ENCODE data around the gene ZBTB47.

ZBTB47 gene

DNA sequence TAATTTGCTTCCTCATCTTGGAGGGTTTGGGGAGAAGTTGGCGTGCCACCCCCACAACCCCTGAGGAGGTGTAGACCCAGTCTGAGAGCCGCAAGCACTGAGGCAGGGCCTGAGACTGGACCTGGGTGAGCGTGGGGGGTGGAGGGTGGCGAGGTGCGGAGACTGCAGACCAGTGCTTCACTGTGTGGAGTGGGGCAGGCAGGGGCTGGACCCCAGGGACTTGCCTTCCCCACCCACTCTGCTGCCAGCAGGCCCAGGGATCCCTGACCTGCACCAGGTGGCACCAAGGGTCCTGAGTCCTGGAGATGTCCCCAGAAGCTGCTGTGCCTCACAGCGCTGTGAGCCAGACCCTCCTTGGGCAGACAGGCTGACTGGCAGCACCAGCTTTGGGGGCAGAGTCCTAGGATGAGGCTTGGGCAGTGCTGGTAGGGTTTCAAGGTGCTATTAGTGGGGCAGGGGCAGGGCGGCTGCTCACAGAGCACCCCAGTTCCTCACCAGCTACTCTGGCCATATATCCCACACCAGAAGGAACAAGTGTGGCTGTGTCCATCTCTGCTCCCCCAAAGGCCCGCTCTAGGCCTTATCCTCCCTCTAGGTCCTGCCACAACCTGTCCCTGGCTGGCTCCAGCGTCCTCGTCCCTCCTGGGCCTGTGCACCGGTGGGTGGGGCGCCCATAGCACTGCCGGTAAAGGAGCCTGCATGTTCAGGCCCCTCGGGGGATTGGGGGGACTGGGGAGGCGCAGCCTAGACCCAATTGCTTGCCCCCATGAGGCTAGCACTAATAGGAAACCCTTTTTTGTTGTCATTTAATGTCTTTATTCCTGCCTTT lies 11.8 kb downstream of the ZBTB47 start:
- DNase-seq (ENCODE audit: low read depth) = no peak

- no peak for DNase-seq (ENCODE audit: low read depth)
Observed at GRCh38 chr3:42666022-42666421, 12.5 kb downstream of the ZBTB47 start.

DNA sequence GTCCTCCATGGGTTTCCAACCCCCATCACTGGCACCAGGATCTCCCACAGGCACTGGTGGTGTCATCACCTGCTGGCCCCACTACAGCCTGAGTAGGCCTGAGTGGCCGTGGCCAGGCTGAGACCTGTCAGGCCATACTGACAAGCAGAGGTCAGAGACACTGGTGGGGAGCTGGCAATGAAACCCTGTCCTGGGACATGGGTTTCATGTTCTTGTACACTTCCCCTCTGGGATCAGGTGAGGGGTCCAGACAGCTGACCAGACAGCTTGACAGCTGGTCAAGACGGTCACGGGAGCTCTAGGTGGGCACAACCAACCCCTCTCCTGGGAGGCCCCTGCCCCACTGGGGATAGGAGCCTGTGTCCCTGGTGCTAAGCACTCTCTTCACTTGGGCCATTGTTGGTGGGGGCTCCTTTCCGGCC lies 13.1 kb downstream of the ZBTB47 start:
- no peak for DNase-seq (ENCODE audit: low read depth)

DNA sequence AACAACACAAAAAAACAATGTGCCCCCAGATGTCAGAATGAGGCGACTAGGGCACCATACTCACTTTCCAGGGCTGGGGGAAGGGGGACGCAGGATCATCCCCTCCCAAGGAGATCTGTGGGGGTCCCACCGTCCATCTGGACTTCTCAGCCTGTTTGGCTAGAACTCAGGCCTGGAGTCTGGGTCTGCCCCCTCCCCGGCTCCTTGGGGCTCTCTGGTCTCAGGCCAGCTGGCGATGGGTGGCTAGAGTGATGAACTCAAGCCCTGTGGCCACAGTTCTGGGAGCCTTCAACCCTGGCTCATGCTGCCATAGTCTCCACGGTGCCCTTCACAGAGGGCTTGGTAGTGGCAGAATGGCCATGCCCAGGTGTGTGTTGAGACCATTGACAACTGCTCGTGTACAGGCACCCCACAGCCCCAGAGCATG lies 13.6 kb downstream of the ZBTB47 start:
- DNase-seq (ENCODE audit: low read depth) = no peak

DNA sequence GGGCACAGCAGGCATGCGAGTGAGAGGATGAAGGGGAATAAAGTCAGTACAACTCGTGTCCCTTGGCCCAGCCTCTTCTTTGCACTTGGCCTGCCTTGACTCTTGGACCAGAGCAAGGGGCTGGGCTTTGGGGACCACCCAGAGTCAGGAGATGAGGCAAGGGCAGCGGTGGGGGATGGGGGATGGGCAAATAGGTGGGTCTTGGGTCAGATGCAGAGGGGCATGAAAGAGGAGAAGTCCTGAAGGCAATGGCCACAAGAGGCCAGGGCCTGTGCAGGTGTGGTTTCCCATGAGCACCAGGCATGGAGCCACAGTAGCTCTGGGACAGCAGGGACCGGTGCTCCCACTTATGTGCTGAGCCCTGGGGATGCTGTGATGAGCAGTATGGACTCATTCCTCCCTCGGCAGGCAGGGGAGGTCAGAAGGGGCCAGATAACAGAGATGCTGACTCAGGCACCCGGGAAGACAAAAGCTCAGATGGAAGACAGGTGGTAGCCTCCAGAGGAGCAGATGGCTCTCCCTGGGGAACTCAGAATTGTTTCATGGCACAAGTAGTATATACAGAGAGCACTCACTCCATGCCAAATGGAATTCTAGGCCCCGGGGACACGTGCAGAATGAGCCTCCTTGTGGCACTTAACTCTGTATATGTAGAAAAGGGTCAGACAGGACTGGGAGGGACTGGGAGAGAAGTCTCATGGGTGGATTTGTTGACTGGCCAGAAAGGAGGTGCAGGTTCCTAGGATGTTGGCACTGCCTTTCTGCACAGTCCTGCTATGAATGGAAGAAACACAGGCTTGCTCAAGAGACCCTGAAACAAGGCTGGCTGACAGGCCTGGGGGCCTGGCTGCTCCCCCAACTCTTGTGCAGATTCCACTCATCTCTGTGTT lies 14.3 kb downstream of the ZBTB47 start:
- no peak for DNase-seq (ENCODE audit: low read depth)

DNA sequence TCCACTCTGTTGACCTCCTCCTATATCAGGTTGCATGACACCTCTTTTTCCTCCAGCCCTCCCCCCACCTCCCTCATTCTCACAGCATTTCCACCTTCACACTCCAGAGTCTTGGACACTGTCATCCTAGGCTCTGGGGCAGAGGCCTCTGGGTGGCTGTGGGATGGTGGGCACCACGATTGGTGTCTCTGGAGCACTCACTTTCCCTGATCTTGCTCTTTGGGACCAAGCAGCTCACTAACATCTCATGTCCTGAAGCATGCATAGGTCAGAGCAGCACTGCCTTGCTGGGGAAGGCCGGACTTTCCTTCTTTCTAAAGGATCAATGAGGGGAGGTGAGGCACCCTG lies 14.9 kb downstream of the ZBTB47 start:
- no peak for DNase-seq (ENCODE audit: low read depth)

GRCh38 chr3:42668793-42669217 lies 15.3 kb downstream of the ZBTB47 start:
- no peak for DNase-seq (ENCODE audit: low read depth)

DNA sequence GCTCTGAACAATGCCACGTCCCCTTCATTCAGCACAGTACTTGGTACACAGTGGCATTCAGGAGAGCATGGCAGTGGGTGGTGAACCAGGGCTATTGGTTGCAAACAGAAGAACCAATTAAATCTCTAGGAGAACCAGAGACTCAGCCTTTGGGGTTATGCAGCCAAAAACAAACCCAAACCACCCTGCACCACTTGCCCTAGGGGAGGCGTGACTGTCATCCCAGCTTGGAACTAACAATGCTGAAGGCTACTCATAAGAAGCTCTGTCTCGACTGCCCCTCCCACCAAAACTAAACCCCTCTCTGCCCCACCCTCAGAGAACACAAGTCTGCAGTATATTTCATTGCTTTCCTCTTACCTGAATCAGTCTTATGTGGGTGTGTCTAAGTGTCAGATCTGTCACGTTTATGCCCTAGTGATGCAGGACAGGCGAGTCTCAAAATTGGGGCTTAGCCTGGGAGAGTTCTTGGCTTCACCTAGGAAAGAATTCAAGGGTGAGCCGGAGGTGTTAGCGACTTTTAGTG lies 16.6 kb downstream of the ZBTB47 start:
- no peak for DNase-seq (ENCODE audit: low read depth)

DNA sequence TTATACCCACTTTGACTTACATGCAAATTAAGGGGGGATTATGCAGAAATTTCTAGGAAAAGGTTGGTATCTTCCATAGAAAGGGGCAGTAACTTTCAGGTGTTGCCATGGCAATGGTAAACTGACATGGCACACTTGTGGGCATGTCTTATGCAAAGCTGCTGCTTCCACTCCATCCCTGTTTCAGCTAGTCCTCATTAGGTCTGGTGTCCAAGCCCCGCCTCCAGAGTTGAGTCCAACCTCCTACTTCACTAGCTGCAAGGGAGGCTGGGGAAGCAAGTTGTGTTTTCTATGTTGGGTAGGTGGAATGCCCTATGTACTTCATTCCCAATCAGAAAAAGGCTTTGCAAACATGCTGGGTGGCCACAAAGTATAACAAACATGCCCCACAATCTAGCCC lies 17.2 kb downstream of the ZBTB47 start:
- DNase-seq (ENCODE audit: low read depth) = no peak

GRCh38 chr3:42672515-42672914 lies 19.0 kb downstream of the ZBTB47 start:
- DNase-seq (ENCODE audit: low read depth) = no peak

DNA sequence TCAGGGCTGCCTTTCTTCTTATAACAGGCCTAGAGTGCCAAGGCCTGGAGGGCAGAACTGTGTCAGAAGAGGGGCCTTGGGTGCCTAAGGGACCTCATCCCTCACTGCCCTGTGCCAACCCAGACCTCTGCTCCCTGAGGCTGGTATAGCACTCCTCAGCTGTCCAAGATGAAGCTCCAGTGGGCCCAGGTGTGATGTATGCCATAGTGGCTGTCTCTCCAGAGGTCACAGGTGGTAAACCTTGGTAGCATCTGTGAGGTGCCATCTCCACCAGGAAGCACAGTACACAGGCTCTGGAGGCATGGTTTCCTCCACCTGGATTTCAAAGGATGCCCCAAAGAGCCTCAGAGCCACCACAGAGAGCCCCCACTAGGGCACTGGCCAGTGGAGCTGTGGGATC lies 19.6 kb downstream of the ZBTB47 start:
- DNase-seq (ENCODE audit: low read depth) = no peak

GRCh38 chr3:42674146-42674545 lies 20.6 kb downstream of the ZBTB47 start:
- no peak for DNase-seq (ENCODE audit: low read depth)

- DNase-seq (ENCODE audit: low read depth) = no peak
Observed at GRCh38 chr3:42675909-42676308, 22.4 kb downstream of the ZBTB47 start.

GRCh38 chr3:42678447-42678846 lies 24.9 kb downstream of the ZBTB47 start:
- DNase-seq (ENCODE audit: low read depth) = no peak

GRCh38 chr3:42680271-42680670 lies 26.8 kb downstream of the ZBTB47 start:
- no peak for DNase-seq (ENCODE audit: low read depth)

GRCh38 chr3:42680806-42681205 lies 27.3 kb downstream of the ZBTB47 start:
- no peak for DNase-seq (ENCODE audit: low read depth)

DNA sequence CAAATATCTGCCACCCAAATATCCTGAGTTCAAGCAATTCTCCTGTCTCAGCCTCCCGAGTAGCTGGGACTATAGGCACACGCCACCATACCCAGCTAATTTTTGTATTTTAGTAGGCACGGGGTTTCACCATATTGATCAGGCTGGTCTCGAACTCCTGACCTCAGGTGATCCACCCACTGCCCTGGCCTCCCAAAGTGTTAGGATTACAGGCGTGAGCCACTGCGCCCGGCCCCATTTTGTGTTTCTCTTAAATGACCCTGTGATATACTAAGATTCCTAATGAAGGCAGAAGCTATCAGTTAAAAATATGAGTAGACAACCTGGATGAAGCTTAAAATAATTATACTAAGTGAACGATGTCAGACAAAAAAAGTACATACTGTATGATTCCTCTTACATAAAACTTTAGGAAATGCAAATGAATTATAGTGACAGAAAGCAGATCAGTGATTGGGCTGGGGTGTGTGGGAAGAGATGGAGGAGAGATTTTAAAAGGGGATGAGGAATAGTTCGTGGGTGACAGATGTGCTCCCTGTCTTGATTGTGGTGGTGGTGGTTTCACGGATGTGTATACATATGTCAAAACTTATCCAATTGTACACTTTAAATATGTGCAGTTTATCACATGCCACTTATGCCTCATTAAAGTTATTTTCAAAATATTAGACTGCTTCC lies 28.0 kb downstream of the ZBTB47 start:
- DNase-seq (ENCODE audit: low read depth) = no peak

DNA sequence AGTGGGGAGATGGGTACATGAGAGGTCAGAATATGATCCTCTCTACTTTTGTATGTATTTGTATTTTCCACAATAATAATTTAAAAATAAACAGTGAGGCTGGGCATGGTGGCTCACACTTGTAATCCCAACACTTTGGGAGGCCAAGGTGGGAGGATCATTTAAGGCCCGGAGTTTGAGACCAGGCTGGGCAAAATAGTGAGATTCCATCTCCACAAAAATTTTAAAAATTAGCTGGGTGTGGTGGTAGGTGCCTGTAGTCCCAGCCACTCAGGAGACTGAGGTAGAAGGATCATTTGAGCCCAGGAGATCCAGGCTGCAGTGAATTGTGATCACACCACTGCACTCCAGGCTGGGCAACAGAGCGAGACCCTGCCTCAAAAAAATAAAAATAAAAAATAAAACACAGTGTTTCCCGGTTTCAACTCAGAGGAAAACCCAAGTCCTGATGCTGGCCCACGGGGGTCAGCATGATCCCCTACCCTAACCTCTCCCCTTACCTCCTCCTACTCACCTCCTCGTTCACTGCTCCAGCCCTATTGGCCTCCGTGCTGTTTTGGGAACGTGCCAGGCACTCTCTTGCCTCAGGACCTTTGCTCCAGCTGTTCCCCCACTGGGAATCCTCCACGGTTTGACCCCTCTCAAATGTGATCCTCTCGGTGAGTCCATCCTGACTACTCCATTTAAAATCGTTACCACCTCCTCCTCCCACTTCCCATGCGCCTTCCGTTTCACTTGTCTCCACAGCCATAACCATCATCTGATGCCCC lies 29.0 kb downstream of the ZBTB47 start:
- no peak for DNase-seq (ENCODE audit: low read depth)

DNA sequence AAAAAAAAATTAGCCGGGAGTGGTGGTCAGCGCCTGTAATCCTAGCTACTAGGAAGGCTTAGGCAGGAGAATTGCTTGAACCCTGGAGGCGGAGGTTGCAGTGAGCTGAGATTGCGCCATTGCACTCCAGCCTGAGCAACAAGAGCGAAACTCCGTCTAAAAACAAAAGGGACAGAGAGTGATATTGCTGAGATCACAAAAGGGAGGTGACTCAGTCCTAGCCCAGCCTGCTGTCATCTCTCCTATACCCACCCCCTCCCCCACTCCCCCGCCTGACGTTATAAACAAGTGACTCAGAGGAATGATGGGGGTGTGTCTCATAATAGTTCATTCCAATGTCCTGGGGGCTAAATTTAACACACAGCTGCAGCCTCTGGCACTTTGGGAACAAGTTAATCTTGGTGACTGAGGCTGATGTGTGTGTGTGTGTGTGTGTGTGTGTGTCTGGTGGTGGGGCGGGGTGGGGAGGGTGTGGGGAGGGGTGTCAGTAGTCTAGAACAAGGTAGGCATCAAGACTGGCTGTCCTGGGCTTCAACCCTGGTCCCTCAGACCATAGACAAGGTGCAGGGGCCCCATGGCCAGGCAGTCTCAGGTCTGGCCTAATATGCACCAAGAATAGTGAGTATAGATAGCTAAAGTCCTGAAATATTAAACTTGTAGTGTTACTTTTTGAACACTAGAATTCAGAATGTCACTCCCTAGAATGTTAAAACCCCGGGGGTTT lies 30.5 kb downstream of the ZBTB47 start:
- DNase-seq (ENCODE audit: low read depth) = peak; percentile 74

GRCh38 chr3:42684632-42685362 lies 31.3 kb downstream of the ZBTB47 start:
- no peak for DNase-seq (ENCODE audit: low read depth)

Data from GM04503 (cell line).